Right atrium auricular region (tissue), 2 donors: ENCODE data around the gene MOB3C. TPM values are rescaled to one million over a fixed set of nuclear protein-coding genes. Genes with fewer than 3 reads are reported as not detected.

ENCODE experiments used
- DNase-seq: peaks from one replicate; pipeline ENCODE4 v3.0.0-alpha.2; 2019; ENCODE audit warnings: low spot score
- H3K27ac ChIP-seq, 2 donors: fragments of 200-600 bp; sonication (generic); 1 replicate in 1 of 2; 2 replicates in 1 of 2; pipeline ENCODE4 v1.5.1; 2016 to 2019
- H3K27me3 ChIP-seq, 2 donors: fragments of 200-600 bp; sonication (generic); one replicate each; pipeline versions ENCODE4 v1.5.1 to v1.6.0; 2017 to 2019
- H3K36me3 ChIP-seq: fragments of 200-600 bp; sonication (generic); one replicate; pipeline ENCODE4 v1.5.1; 2016
- H3K4me1 ChIP-seq, 2 donors: fragments of 200-600 bp; sonication (generic); one replicate each; pipeline versions ENCODE4 v1.5.1 to v1.6.0; 2017 to 2019
- H3K4me3 ChIP-seq, 2 donors: fragments of 200-600 bp; sonication (generic); 1 replicate in 1 of 2; 2 replicates in 1 of 2; pipeline ENCODE4 v1.5.1; 2017 to 2019; ENCODE audit warnings: mild to moderate bottlenecking in 1 of 2, moderate library complexity in 1 of 2
- H3K9me3 ChIP-seq, 2 donors: fragments of 200-600 bp; sonication (generic); one replicate each; pipeline ENCODE4 v1.5.1; 2019
- CTCF ChIP-seq, 2 donors: fragments of 200-600 bp; sonication (generic); IDR thresholded peaks; one replicate each; pipeline ENCODE4 v1.5.1; 2019; ENCODE audit warnings: antibody characterized with exemption in 2 of 2
- total RNA-seq, 2 donors: library from RNA; depleted of rRNA; stranded (reverse); fragments of >200 nt; gene quantifications; one replicate each; pipeline ENCODE4 v1.1.0, GENCODE V29; 2016

Gene MOB3C
- total RNA-seq, 2 donors from 2014 or later: 7.9 to 14.5 TPM

- H3K9me3 ChIP-seq: no peaks in the 10 kb centered on the region
- peak overlapping the region; percentile 17 to 52 for H3K27ac ChIP-seq
- DNase-seq: no peak
- H3K36me3 ChIP-seq: peaks cover 47% of the 10 kb centered on the region
- no peak for TF ChIP-seq CTCF (IDR thresholded peaks at IDR 0.05)
- no peak overlapping the region for H3K4me3 ChIP-seq
- H3K4me1 ChIP-seq: peaks cover 0 to 15% of the 10 kb centered on the region in 2 donors
- H3K27me3 ChIP-seq: no peaks in the 10 kb centered on the region
These were observed 22.5 kb downstream of the MOB3C start for GRCh38 chr1:46594063-46594462.

- DNase-seq: no peak
- TF ChIP-seq CTCF (IDR thresholded peaks at IDR 0.05): no peak
- Histone ChIP-seq H3K4me1 (peaks cover 0 to 13% of the 10 kb centered on the region in 2 donors), H3K27ac (no peak overlapping the region), H3K36me3 (peaks cover 52% of the 10 kb centered on the region), H3K4me3 (no peak overlapping the region), H3K27me3 (no peaks in the 10 kb centered on the region), H3K9me3 (no peaks in the 10 kb centered on the region)
These were observed 23.8 kb downstream of the MOB3C start for GRCh38 chr1:46592823-46593222.

- no peaks in the 10 kb centered on the region for H3K4me1 ChIP-seq
- no peaks in the 10 kb centered on the region for H3K27me3 ChIP-seq
- H3K36me3 ChIP-seq: peaks cover 65% of the 10 kb centered on the region
- H3K4me3 ChIP-seq: no peak overlapping the region
- H3K9me3 ChIP-seq: no peaks in the 10 kb centered on the region
- DNase-seq: no peak
- H3K27ac ChIP-seq: no peak overlapping the region
- TF ChIP-seq CTCF (IDR thresholded peaks at IDR 0.05): no peak
These were observed 27.1 kb downstream of the MOB3C start for GRCh38 chr1:46589529-46589928.

DNA sequence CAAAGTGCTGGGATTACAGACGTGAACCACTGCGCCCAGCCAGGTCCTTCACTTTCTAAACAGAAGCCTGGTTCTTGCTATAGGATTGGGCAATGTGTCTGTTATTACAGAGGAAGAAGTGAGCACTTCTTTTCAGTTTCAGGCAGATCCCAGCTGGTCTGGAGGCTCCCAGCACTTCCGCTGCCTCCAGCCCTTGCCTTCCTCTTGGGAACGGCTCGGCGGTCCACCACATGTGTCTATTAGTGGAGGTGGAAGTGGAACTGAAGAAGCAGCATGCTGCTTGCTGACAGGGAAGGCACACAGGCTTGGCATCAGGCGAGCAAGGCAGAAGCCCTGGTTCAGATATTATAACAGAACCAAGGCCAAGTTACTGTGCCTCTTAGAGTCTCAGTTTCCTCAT, 29.5 kb downstream of the MOB3C start:
- DNase-seq: no peak
- no peak overlapping the region for H3K27ac ChIP-seq

GRCh38 chr1:46585312-46585938, 31.2 kb downstream of the MOB3C start:
- no peaks in the 10 kb centered on the region for H3K4me1 ChIP-seq
- no peaks in the 10 kb centered on the region for H3K27me3 ChIP-seq
- H3K4me3 ChIP-seq: no peak overlapping the region
- peaks cover 67% of the 10 kb centered on the region for H3K36me3 ChIP-seq
- no peaks in the 10 kb centered on the region for H3K9me3 ChIP-seq
- no peak overlapping the region for H3K27ac ChIP-seq
- TF ChIP-seq CTCF (IDR thresholded peaks at IDR 0.05): no peak
- DNase-seq: no peak

More for the DNA sequence above, 29.5 kb downstream of the MOB3C start:
- Histone ChIP-seq H3K9me3 (no peaks in the 10 kb centered on the region), H3K4me3 (no peak overlapping the region), H3K4me1 (no peaks in the 10 kb centered on the region), H3K27me3 (no peaks in the 10 kb centered on the region), H3K36me3 (peaks cover 71% of the 10 kb centered on the region)
- TF ChIP-seq CTCF (IDR thresholded peaks at IDR 0.05): no peak

GRCh38 chr1:46583494-46583893, 33.1 kb downstream of the MOB3C start:
- no peak for DNase-seq
- no peaks in the 10 kb centered on the region for H3K9me3 ChIP-seq
- no peaks in the 10 kb centered on the region for H3K4me1 ChIP-seq
- no peak overlapping the region for H3K4me3 ChIP-seq
- H3K27ac ChIP-seq: no peak overlapping the region
- peaks cover 65% of the 10 kb centered on the region for H3K36me3 ChIP-seq
- no peaks in the 10 kb centered on the region for H3K27me3 ChIP-seq
- no peak for TF ChIP-seq CTCF (IDR thresholded peaks at IDR 0.05)
